Measurements from ENCODE around the gene ATP5ME. TPM values are rescaled to one million over a fixed set of nuclear protein-coding genes. Genes with fewer than 3 reads are reported as not detected.

The ATP5ME gene
- total RNA-seq, 2 experiments from 2014 or later, result 109 to 126 TPM

DNA sequence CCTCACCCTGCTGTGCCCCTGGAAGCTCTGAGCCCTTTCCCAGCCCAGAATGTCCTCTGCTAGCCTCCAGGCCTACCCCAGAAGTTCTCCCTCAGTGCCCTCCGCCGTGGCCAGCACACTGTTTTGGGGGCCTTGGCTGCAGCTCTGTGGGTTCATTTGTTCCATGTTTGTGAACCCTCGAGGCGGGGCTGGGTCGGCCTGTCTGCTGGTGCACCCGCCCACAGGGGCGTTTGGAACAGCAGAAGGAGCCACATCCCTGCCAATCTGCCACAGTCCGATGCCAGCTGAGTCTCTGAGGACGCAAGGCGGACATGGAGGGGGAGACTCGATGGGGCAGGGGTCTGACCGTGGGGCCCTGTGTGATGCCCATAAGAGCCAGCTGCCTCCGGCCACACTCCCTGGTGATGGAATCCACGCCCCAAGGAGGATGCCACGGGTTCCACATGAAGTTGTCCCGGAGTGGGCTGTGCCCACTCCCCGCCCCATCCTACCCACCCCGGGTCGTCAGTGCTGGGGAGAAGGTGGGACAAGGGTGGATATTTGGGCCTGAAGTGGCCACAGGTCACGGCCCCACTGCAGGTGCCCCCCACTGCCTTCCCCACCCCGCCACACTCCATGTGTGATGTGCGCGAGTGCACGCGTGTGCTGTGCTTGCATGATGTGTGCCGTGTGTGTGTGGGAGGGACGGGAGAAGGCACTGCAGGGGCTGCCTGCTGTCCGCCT lies 7.1 kb downstream of the ATP5ME start:
- ChIA-PET POLR2A (no interaction called here), CTCF (interaction anchor here (1.4 kb wide), 1 partner anchor 7 kb away, joined by 5 read pairs; the partner anchor contains the start of genes ATP5ME and MYL5)
- Mint-ChIP-seq H3K9me3 (no peaks in the 10 kb centered on the region), H3K36me3 (ENCODE audit: low read depth) (peaks cover 19% of the 10 kb centered on the region), H3K27ac (no peak overlapping the region), H3K27me3 (no peaks in the 10 kb centered on the region), H3K4me1 (ENCODE audit: low read depth) (peaks cover 10% of the 10 kb centered on the region), H3K4me3 (no peak overlapping the region)
- ATAC-seq (ENCODE audit: poor library complexity), result no peak
- H3K27ac ChIP-seq (ENCODE audit: low read depth in 1 of 2, low read length in 2 of 2), result no peak overlapping the region
- H3K27me3 ChIP-seq (ENCODE audit: control insufficient read depth in 1 of 2, insufficient read depth in 2 of 2, low read length in 2 of 2), result no peaks in the 10 kb centered on the region
- H3K36me3 ChIP-seq (ENCODE audit: insufficient read depth, low read length), result peaks cover 15% of the 10 kb centered on the region
- H3K4me1 ChIP-seq (ENCODE audit: insufficient read depth, low read length), result peaks cover 22% of the 10 kb centered on the region
- intact Hi-C loops (cut with DNase I, micrococcal nuclease), result no loop called here
- H3K4me3 ChIP-seq (ENCODE audit: low read length), result no peak overlapping the region
- no peak for DNase-seq
- TF ChIP-seq, protein P1, sequence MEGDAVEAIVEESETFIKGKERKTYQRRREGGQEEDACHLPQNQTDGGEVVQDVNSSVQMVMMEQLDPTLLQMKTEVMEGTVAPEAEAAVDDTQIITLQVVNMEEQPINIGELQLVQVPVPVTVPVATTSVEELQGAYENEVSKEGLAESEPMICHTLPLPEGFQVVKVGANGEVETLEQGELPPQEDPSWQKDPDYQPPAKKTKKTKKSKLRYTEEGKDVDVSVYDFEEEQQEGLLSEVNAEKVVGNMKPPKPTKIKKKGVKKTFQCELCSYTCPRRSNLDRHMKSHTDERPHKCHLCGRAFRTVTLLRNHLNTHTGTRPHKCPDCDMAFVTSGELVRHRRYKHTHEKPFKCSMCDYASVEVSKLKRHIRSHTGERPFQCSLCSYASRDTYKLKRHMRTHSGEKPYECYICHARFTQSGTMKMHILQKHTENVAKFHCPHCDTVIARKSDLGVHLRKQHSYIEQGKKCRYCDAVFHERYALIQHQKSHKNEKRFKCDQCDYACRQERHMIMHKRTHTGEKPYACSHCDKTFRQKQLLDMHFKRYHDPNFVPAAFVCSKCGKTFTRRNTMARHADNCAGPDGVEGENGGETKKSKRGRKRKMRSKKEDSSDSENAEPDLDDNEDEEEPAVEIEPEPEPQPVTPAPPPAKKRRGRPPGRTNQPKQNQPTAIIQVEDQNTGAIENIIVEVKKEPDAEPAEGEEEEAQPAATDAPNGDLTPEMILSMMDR (IDR thresholded peaks at IDR 0.05), result no peak
- H3K9me3 ChIP-seq (ENCODE audit: control insufficient read depth in 1 of 2, insufficient read depth in 1 of 2, low read length in 2 of 2), result no peaks in the 10 kb centered on the region

DNA sequence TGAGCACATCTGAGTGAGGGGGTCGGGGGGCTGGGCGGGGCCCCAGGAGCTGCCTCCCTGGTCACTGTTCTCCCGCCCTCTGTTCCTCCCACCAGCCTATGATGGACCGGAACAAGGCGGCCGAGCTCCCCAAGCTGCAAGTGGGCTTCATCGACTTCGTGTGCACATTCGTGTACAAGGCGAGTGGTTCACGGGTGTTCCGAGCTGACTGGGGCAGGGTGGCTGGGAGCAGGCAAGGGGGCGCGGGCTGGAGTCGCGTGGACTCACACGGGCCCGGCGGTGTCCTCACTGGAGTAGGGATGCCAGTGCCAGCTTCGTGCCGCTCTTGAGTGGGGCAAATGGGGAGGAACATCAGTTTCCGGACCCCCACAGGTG lies 7.7 kb downstream of the ATP5ME start:
- Histone ChIP-seq H3K36me3 (ENCODE audit: insufficient read depth, low read length) (peaks cover 10% of the 10 kb centered on the region), H3K4me1 (ENCODE audit: insufficient read depth, low read length) (peaks cover 22% of the 10 kb centered on the region), H3K9me3 (ENCODE audit: control insufficient read depth in 1 of 2, insufficient read depth in 1 of 2, low read length in 2 of 2) (no peaks in the 10 kb centered on the region), H3K27me3 (ENCODE audit: control insufficient read depth in 1 of 2, insufficient read depth in 2 of 2, low read length in 2 of 2) (no peaks in the 10 kb centered on the region), H3K4me3 (ENCODE audit: low read length) (no peak overlapping the region), H3K27ac (ENCODE audit: low read depth in 1 of 2, low read length in 2 of 2) (no peak overlapping the region)
- CTCF ChIA-PET, result interaction anchor here (1.4 kb wide), 1 partner anchor 8 kb away, joined by 5 read pairs; the partner anchor contains the start of genes ATP5ME and MYL5
- H3K36me3 Mint-ChIP-seq (ENCODE audit: low read depth), result peaks cover 14% of the 10 kb centered on the region
- H3K9me3 Mint-ChIP-seq, result no peaks in the 10 kb centered on the region
- peaks cover 10% of the 10 kb centered on the region for H3K4me1 Mint-ChIP-seq (ENCODE audit: low read depth)
- intact Hi-C loops (cut with DNase I, micrococcal nuclease), result no loop called here
- TF ChIP-seq, protein P1 (IDR thresholded peaks at IDR 0.05), result no peak
- H3K27me3 Mint-ChIP-seq, result no peaks in the 10 kb centered on the region
- DNase-seq (no peak), ATAC-seq (ENCODE audit: poor library complexity) (no peak)
- H3K27ac Mint-ChIP-seq, result no peak overlapping the region
- POLR2A ChIA-PET, result interaction anchor here (4.3 kb wide), 1 partner anchor 8 kb away, joined by 64 read pairs; the partner anchor contains the start of genes ATP5ME and MYL5
- no peak overlapping the region for H3K4me3 Mint-ChIP-seq

DNA sequence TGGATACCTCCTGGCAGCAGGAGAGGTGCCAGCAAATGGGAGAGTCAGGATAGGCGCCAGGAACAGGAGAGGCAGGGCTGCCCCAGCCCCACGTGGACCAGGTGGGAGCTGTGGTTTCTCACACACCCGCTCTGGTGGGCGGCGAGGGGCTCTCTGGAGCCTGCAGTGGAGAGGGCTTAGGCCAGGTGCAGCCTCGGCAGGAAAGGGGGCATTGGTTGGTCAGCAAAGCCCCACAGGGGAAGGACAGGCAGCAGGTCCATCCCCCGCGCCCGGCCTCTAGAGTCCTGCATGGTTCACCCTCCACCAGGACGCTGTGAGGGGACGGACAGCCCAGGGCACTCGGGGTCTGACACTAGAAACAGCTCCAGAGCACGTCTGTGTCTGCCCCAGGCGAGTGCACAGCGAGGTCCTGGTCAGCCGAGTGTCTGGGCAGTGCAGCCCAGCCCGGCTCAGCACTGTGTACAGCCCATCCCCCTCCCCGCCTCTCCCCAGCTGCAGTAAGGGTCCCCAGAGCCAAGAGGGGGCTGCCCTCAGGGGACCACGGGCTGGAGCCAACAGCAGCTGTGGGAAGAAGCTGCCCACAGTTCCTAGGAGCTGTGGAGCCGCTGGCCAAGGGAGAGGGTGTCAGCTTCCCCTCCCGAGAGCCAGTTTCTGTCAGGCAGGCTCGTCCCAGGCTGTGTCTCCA lies 8.2 kb downstream of the ATP5ME start:
- DNase-seq, result no peak
- Histone ChIP-seq H3K9me3 (ENCODE audit: control insufficient read depth in 1 of 2, insufficient read depth in 1 of 2, low read length in 2 of 2) (no peaks in the 10 kb centered on the region), H3K4me1 (ENCODE audit: insufficient read depth, low read length) (peaks cover 22% of the 10 kb centered on the region), H3K27me3 (ENCODE audit: control insufficient read depth in 1 of 2, insufficient read depth in 2 of 2, low read length in 2 of 2) (no peaks in the 10 kb centered on the region), H3K27ac (ENCODE audit: low read depth in 1 of 2, low read length in 2 of 2) (no peak overlapping the region), H3K36me3 (ENCODE audit: insufficient read depth, low read length) (peaks cover 6% of the 10 kb centered on the region), H3K4me3 (ENCODE audit: low read length) (no peak overlapping the region)
- ATAC-seq (ENCODE audit: poor library complexity), result no peak
- TF ChIP-seq, protein P1 (IDR thresholded peaks at IDR 0.05), result no peak
- CTCF ChIA-PET, result interaction anchor here (1.4 kb wide), 1 partner anchor 9 kb away, joined by 5 read pairs; the partner anchor contains the start of genes ATP5ME and MYL5
- no peaks in the 10 kb centered on the region for H3K27me3 Mint-ChIP-seq
- intact Hi-C loops (cut with DNase I, micrococcal nuclease), result no loop called here
- H3K27ac Mint-ChIP-seq, result no peak overlapping the region
- peak overlapping the region; percentile 38 for H3K4me3 Mint-ChIP-seq
- POLR2A ChIA-PET, result interaction anchor here (4.3 kb wide), 1 partner anchor 8 kb away, joined by 64 read pairs; the partner anchor contains the start of genes ATP5ME and MYL5
- peaks cover 13% of the 10 kb centered on the region for H3K36me3 Mint-ChIP-seq (ENCODE audit: low read depth)
- peaks cover 10% of the 10 kb centered on the region for H3K4me1 Mint-ChIP-seq (ENCODE audit: low read depth)
- no peaks in the 10 kb centered on the region for H3K9me3 Mint-ChIP-seq
